KOPT-K1 (cell line): ENCODE measurements around the gene SLC1A3.

Experiments used
- H3K27ac ChIP-seq: fragments of 200-600 bp; sonication (generic); 2 replicates; pipeline ENCODE4 v1.5.1; 2016; ENCODE audit warnings: antibody characterized with exemption, mild to moderate bottlenecking, low read depth, low read length; ENCODE audit not compliant: poor library complexity, severe bottlenecking
- H3K36me3 ChIP-seq: fragments of 200-600 bp; sonication (generic); 2 replicates; pipeline ENCODE4 v1.5.1; 2017; ENCODE audit warnings: antibody characterized with exemption, mild to moderate bottlenecking, low read length, moderate library complexity; ENCODE audit not compliant: insufficient read depth
- H3K9me3 ChIP-seq: fragments of 200-600 bp; sonication (generic); 2 replicates; pipeline ENCODE4 v1.5.1; 2017; ENCODE audit warnings: antibody characterized with exemption, low read length, mild to moderate bottlenecking; ENCODE audit not compliant: insufficient read depth, poor library complexity, severe bottlenecking

Gene SLC1A3

GRCh38 chr5:36653044-36653705 lies 46.8 kb downstream of the SLC1A3 start:
- H3K9me3 ChIP-seq = no peaks in the 10 kb centered on the region
- H3K27ac ChIP-seq = no peak overlapping the region
- no peaks in the 10 kb centered on the region for H3K36me3 ChIP-seq

DNA sequence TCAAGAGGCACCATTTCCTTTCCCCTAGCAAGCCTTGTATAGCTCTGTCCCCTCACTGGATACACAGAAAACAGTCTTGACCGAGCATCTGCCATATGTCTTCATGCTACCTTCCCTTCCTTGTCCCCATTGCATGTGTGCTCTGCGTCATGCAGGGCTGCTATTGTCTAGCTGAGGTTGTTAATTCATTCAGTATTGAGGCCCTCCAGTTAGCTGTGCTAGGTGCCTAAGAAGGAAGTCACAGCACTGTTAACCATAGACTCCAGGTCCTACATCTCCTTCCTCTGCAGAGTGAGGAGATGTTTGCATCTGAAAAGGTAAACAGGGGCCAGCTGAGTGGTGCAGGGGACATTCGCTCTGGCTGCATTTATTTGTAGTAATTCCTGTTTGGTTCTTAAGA lies 48.2 kb downstream of the SLC1A3 start:
- Histone ChIP-seq H3K27ac (no peak overlapping the region), H3K9me3 (no peaks in the 10 kb centered on the region), H3K36me3 (no peaks in the 10 kb centered on the region)

GRCh38 chr5:36655161-36655560 lies 48.8 kb downstream of the SLC1A3 start:
- no peaks in the 10 kb centered on the region for H3K36me3 ChIP-seq
- H3K27ac ChIP-seq = no peak overlapping the region
- no peaks in the 10 kb centered on the region for H3K9me3 ChIP-seq

- no peaks in the 10 kb centered on the region for H3K36me3 ChIP-seq
- no peaks in the 10 kb centered on the region for H3K9me3 ChIP-seq
- H3K27ac ChIP-seq = no peak overlapping the region
These were observed 50.1 kb downstream of the SLC1A3 start for GRCh38 chr5:36656556-36656955.

GRCh38 chr5:36657563-36657995 lies 51.2 kb downstream of the SLC1A3 start:
- H3K27ac ChIP-seq = no peak overlapping the region
- no peaks in the 10 kb centered on the region for H3K36me3 ChIP-seq
- H3K9me3 ChIP-seq = no peaks in the 10 kb centered on the region

DNA sequence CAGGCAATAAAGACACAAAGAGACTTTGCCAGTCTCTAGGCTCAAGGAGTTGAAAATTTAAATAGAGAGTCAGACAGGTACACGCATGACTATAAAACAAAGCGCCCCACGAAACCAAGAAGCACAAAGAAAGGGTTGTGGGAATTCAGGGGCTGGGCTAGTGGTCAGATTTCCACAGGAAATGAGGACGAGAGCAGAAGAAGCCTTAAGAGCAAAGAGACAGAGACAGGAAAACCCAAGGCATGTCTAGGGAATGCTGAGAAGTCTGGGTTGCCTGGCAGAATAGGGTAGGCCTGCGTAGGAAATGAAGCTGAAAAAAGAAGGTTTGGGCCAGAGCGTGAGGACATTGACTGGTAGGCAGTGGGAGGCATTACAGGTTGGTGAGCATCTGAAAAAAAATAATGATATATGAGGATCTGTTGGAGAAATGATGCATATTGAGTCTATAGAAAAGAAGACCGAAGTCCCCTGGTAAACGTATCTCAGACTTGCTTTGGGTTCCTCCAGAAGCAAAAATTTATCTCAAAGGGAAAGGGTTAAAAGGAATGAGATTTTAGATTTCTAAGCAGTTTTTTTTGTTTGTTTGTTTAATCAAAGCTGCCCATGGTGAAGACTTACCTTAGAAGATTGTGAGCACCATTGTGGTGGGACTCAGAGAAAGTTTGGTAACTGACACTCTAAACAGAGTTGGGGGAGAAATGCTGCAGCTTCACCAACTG lies 51.8 kb downstream of the SLC1A3 start:
- H3K36me3 ChIP-seq = no peaks in the 10 kb centered on the region
- H3K27ac ChIP-seq = no peak overlapping the region
- no peaks in the 10 kb centered on the region for H3K9me3 ChIP-seq

GRCh38 chr5:36659411-36659810 lies 53.0 kb downstream of the SLC1A3 start:
- Histone ChIP-seq H3K36me3 (no peaks in the 10 kb centered on the region), H3K27ac (no peak overlapping the region), H3K9me3 (no peaks in the 10 kb centered on the region)

GRCh38 chr5:36660397-36661049 lies 54.1 kb downstream of the SLC1A3 start:
- Histone ChIP-seq H3K36me3 (no peaks in the 10 kb centered on the region), H3K9me3 (no peaks in the 10 kb centered on the region), H3K27ac (no peak overlapping the region)

DNA sequence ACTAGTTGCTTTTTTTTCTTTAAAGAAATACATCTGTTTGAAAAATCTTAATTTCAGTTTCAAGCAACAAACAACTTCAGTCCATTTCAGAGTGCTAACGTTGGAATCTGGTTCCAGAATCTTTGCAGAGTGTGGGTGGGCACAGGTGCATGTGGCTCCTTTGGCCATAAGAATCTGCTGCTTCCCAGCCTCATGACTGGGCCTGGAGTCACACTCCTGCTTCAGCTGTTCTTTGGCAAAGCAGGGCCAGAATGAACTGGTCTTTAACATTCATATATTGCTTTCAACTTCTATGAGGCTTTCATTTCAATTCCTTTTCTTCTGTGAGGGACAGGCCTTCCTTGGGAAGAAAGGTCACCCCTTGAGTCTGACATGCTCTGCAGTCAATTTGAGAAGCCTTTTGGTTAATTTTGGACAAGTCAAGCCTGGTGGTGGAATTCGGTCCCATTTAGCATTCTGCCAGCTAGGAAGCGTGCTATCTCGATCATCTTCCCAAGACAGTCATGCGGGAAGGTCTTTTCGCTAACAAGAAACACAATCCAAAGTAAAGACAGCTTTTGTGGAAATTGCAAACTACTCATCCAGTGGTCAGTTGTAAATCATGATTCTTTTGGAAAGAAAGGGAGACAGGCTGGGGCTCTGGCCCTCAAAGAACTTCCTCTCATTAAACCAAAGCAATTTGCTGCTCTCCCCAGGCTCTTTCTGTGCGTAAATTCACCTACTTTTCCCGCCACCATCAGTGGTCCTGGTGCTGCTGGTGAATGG lies 55.2 kb downstream of the SLC1A3 start:
- Histone ChIP-seq H3K27ac (no peak overlapping the region), H3K9me3 (no peaks in the 10 kb centered on the region)

GRCh38 chr5:36662291-36662851 lies 56.0 kb downstream of the SLC1A3 start:
- Histone ChIP-seq H3K9me3 (no peaks in the 10 kb centered on the region), H3K27ac (no peak overlapping the region), H3K36me3 (no peaks in the 10 kb centered on the region)

More for the DNA sequence above, 55.2 kb downstream of the SLC1A3 start:
- H3K36me3 ChIP-seq = no peaks in the 10 kb centered on the region

DNA sequence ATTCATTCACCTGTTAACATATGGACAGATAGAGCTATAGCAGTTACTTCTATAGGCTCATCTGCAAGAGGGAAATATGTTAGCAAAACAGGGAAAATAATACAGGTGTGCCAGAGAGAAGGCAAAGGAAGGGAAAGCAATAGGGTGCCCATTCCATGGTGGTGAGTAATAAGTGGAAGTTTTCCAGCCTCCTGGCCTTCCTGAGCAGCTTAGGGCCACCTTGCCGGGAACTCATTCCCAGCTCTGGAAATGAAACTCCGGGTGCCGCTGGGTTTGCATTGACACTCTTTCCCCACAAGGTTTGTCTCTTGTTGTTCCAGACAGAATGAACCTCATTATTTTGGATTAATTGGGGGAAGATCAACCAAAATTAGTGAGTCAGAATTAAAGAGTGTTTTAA lies 58.4 kb downstream of the SLC1A3 start:
- no peak overlapping the region for H3K27ac ChIP-seq
- H3K36me3 ChIP-seq = no peaks in the 10 kb centered on the region
- no peaks in the 10 kb centered on the region for H3K9me3 ChIP-seq

DNA sequence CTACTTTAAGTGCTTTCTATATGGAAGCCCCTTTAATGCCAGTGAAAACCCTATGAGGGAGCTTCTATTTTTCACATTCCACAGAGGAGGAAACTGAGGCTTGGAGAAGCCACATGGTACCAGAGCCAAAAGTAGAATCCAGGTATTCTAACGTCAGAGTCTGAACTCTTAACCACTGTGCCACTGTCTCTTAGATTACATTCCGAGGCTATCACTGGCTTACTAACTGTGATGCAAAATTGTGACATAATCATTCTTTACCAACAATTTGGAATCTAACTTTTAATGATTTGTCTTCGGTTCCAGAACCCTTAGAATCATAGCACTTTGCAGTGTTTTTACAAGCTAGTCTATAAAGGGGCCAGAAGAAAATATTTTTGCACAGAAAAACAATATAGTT lies 59.2 kb downstream of the SLC1A3 start:
- Histone ChIP-seq H3K36me3 (no peaks in the 10 kb centered on the region), H3K27ac (no peak overlapping the region), H3K9me3 (no peaks in the 10 kb centered on the region)

DNA sequence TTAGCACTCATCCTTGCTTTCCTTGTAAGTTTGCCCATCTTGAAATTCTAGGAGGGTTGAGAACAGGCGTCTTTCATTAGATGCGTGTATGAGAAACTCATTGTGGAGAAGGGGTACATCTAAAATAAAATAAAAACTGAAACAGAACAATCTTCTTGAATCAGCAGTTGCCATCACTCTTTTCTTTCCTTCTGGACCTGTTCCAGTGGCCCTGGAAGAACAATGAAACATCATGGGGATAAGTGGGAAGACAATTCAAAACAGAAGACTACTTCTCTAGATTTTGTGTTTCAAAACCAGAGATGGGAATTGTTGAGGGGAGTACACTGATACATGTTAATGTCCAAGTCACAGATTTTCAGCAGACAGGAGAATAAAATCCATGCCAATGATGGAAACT lies 59.9 kb downstream of the SLC1A3 start:
- no peaks in the 10 kb centered on the region for H3K9me3 ChIP-seq
- no peaks in the 10 kb centered on the region for H3K36me3 ChIP-seq
- no peak overlapping the region for H3K27ac ChIP-seq

DNA sequence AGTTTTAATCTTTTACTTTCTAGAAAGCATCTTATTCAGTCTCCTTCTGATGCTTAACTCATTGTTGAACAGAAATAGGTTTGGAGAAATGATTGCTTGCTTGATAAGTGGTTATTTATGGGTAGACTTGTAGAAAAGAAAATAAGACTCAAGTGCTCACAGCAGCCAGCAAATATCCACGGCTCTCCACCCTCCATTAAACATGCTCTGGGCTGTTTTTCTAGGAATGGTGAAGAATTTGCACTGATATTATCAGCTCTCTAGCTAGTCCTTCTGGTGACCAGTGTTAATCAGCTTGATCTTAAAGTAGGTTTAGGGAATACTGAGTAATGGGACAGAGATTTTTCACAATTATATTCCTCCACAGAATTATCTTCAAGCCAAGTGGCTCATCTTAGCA lies 60.6 kb downstream of the SLC1A3 start:
- Histone ChIP-seq H3K9me3 (no peaks in the 10 kb centered on the region), H3K27ac (no peak overlapping the region), H3K36me3 (no peaks in the 10 kb centered on the region)

- Histone ChIP-seq H3K9me3 (no peaks in the 10 kb centered on the region), H3K27ac (no peak overlapping the region), H3K36me3 (no peaks in the 10 kb centered on the region)
These were observed 61.4 kb downstream of the SLC1A3 start for GRCh38 chr5:36667824-36668223.
